T-cell (primary cell): ENCODE results near the gene P4HB. TPM values are rescaled to one million over a fixed set of nuclear protein-coding genes. Genes with fewer than 3 reads are reported as not detected.

ENCODE experiments used
- ATAC-seq, 4 experiments: fragments of 200-7000 bp in 3 of 4; fragments of 150-1000 bp in 1 of 4; cut with Tn5 transposase; replicated peaks in 1 of 4; 1 replicate in 3 of 4; 2 replicates in 1 of 4; pipeline ENCODE4 v1.10.0; 2021; ENCODE audit warnings: moderate library complexity in 3 of 4, mild to moderate bottlenecking in 2 of 4, moderate number of reproducible peaks in 1 of 4
- CTCF ChIA-PET, 2 donors: fragments of 300-600 bp; sonication (Branson Sonifier 250); formaldehyde crosslinking; loops; one replicate each; lab custom pipeline; 2022; ENCODE audit warnings: antibody characterized with exemption in 2 of 2; lab: Charles Lee
- POLR2A ChIA-PET, 2 donors: fragments of 300-600 bp; sonication (Branson Sonifier 250); formaldehyde crosslinking; loops; one replicate each; lab custom pipeline; 2022; ENCODE audit warnings: antibody characterized with exemption in 2 of 2; lab: Charles Lee
- DNase-seq, 35 experiments: peaks; one replicate each; pipeline versions ENCODE4 v3.0.0 to v3.0.0-alpha.2; 2013 to 2023
- H3K27ac ChIP-seq: one replicate; pipeline ENCODE4 v1.5.1; 2013; ENCODE audit warnings: low read length
- H3K27me3 ChIP-seq, 2 experiments: replicated peaks in 1 of 2; 1 replicate in 1 of 2; 2 replicates in 1 of 2; pipeline versions ENCODE4 v1.6.1 to v1.7.0; 2013; ENCODE audit warnings: low read length in 1 of 2, mixed read lengths in 1 of 2; ENCODE audit not compliant: control insufficient read depth in 2 of 2, insufficient read depth in 2 of 2; ENCODE audit errors: extremely low read depth in 1 of 2
- H3K36me3 ChIP-seq, 2 donors: 1 replicate in 1 of 2; 2 replicates in 1 of 2; pipeline versions ENCODE4 v1.6.1 to v1.7.0; 2013; ENCODE audit warnings: low read length in 1 of 2; ENCODE audit not compliant: control insufficient read depth in 2 of 2, insufficient read depth in 1 of 2; ENCODE audit errors: extremely low read depth in 1 of 2
- H3K4me1 ChIP-seq, 2 experiments: 1 replicate in 1 of 2; 2 replicates in 1 of 2; pipeline versions ENCODE4 v1.6.1 to v1.7.0; 2013; ENCODE audit warnings: low read length in 2 of 2, mixed read lengths in 1 of 2; ENCODE audit not compliant: insufficient read depth in 2 of 2, control insufficient read depth in 1 of 2; ENCODE audit errors: extremely low read depth in 1 of 2
- H3K4me3 ChIP-seq, 2 donors: 1 replicate in 1 of 2; 2 replicates in 1 of 2; pipeline versions ENCODE4 v1.5.1 to v1.7.0; 2013; ENCODE audit warnings: mild to moderate bottlenecking in 2 of 2, low read length in 1 of 2, moderate library complexity in 1 of 2; ENCODE audit not compliant: control insufficient read depth in 1 of 2; ENCODE audit errors: extremely low read depth in 1 of 2
- H3K9me3 ChIP-seq: 2 replicates; pipeline ENCODE4 v1.7.0; 2013
- H3K27ac Mint-ChIP-seq, 2 donors: one replicate each; pipeline ENCODE4 v1.8.0; 2020 to 2021; ENCODE audit warnings: mild to moderate bottlenecking in 2 of 2, mixed read lengths in 2 of 2
- H3K27me3 Mint-ChIP-seq, 2 donors: one replicate each; pipeline ENCODE4 v1.8.0; 2021 to 2022; ENCODE audit warnings: mixed read lengths in 2 of 2
- H3K36me3 Mint-ChIP-seq: one replicate; pipeline ENCODE4 v1.8.0; 2021; ENCODE audit warnings: mixed read lengths
- H3K4me1 Mint-ChIP-seq, 3 donors: one replicate each; pipeline ENCODE4 v1.8.0; 2020 to 2022; ENCODE audit warnings: mixed read lengths in 3 of 3, mild to moderate bottlenecking in 1 of 3
- H3K4me3 Mint-ChIP-seq, 3 donors: one replicate each; pipeline ENCODE4 v1.8.0; 2020 to 2022; ENCODE audit warnings: mild to moderate bottlenecking in 3 of 3, mixed read lengths in 3 of 3, moderate library complexity in 3 of 3
- H3K9me3 Mint-ChIP-seq, 3 donors: one replicate each; pipeline ENCODE4 v1.8.0; 2020 to 2022; ENCODE audit warnings: mixed read lengths in 3 of 3
- WGBS: methylation state at CpG from one replicate; pipeline ENCODE4 v1.1.5; 2013; ENCODE audit warnings: missing lambda C conversion rate; ENCODE audit not compliant: insufficient coverage; 5-methylcytosine and 5-hydroxymethylcytosine counted together
- total RNA-seq, 35 experiments: library from RNA in 6 of 35; stranded (reverse) in 6 of 35; fragments of 120-200 nt in 1 of 35; gene quantifications; one replicate each; pipeline versions ENCODE4 v1.2.1 to v1.2.4 and lab custom pipeline; 2013 to 2026

P4HB gene
- total RNA-seq, 5 donors from 2014 or later (not counting 1 experiment from before 2014, with no cell fraction given) = 228 to 324 (median 269) TPM

DNA sequence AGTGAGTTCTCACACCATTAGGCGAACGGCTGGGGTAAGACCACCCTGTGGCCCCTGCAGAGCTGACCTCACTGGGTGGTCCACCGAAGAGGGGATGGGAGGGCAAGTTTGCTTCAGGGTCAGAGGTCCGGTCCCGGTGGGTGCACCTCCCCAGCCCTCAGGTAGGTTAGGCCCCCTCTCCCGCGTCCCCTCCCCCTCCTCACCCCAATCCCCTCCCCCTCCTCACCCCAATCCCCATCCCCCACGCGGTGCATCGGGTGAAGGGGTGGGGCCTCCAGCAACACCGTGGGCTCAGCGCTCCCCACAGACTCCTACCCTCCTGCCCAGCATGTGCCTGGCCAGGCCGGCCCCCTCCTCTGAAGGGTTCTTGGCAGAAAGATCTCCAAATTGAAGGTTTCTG lies 40.6 kb downstream of the P4HB start:
- ChIA-PET CTCF (no interaction called here), POLR2A (no interaction called here)

DNA sequence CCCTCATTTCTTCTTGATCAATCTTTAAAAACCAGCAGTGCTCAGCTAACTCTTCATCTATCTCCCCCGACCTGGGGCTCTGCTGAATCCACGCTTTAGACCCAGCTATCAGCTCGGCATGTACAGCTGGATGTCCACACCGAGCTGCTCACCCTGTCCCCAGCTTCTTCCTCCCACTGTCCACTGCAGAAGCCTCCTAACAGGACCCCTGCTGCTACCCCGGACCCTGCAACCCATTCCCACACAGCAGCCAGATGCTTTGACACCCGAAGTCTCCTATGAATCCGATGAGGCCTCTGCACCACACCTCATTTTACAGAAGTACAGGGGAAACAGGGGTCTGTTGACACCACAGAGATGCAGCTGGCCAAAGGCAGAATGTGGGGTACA lies 42.6 kb downstream of the P4HB start:
- DNase-seq = no peak
- peaks cover 2 to 32% of the 10 kb centered on the region in 2 experiments for H3K27me3 ChIP-seq
- POLR2A ChIA-PET = no interaction called here

More for the DNA sequence above, 40.6 kb downstream of the P4HB start:
- H3K36me3 Mint-ChIP-seq = peaks cover 3% of the 10 kb centered on the region
- no peak overlapping the region for H3K4me3 ChIP-seq
- no peaks in the 10 kb centered on the region for H3K4me1 ChIP-seq
- H3K4me1 Mint-ChIP-seq = peaks cover 0 to 2% (median 0%) of the 10 kb centered on the region in 3 donors
- H3K9me3 ChIP-seq = no peaks in the 10 kb centered on the region
- H3K4me3 Mint-ChIP-seq = no peak overlapping the region
- peaks cover 12 to 19% of the 10 kb centered on the region in 2 donors for H3K36me3 ChIP-seq
- H3K27me3 Mint-ChIP-seq = peaks cover 0 to 3% of the 10 kb centered on the region in 2 donors
- H3K9me3 Mint-ChIP-seq = no peaks in the 10 kb centered on the region
- H3K27me3 ChIP-seq = peaks cover 2 to 25% of the 10 kb centered on the region in 2 experiments
- no peak overlapping the region for H3K27ac ChIP-seq
- ATAC-seq = no peak
- DNase-seq = no peak
- no peak overlapping the region for H3K27ac Mint-ChIP-seq
- WGBS = 55% methylated on average over 4 of the region's 13 CpGs

DNA sequence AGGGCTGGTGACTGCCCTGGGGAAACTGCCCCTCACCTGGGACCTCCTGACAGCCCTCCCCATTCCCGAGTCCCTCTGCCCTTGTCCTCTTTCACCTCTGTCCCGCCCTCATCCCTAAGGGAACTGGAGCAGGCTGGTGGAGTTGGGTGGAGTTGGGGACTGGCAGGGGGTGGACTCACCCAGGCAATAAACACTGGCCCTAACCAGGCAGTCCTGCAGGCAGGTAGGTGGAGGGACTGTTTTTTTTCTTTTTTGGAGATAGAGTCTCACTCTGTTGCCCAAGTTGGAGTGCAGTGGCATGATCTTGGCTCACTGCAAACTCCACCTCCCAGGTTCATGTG lies 44.7 kb downstream of the P4HB start:
- WGBS = no CpG with 5 or more reads among the region's 2 CpGs
- H3K9me3 ChIP-seq = no peaks in the 10 kb centered on the region
- ChIA-PET CTCF (no interaction called here), POLR2A (no interaction called here)
- no peak overlapping the region for H3K27ac Mint-ChIP-seq
- peaks cover 0 to 3% of the 10 kb centered on the region in 2 donors for H3K27me3 Mint-ChIP-seq
- no peak overlapping the region for H3K27ac ChIP-seq
- no peak overlapping the region for H3K4me3 Mint-ChIP-seq
- no peaks in the 10 kb centered on the region for H3K9me3 Mint-ChIP-seq
- no peaks in the 10 kb centered on the region for H3K4me1 Mint-ChIP-seq
- H3K36me3 Mint-ChIP-seq = no peaks in the 10 kb centered on the region
- no peaks in the 10 kb centered on the region for H3K36me3 ChIP-seq
- H3K4me1 ChIP-seq = no peaks in the 10 kb centered on the region
- H3K27me3 ChIP-seq = peaks cover 2 to 48% of the 10 kb centered on the region in 2 experiments
- DNase-seq (no peak), ATAC-seq (no peak)
- no peak overlapping the region for H3K4me3 ChIP-seq

More for the DNA sequence above, 42.6 kb downstream of the P4HB start:
- H3K9me3 Mint-ChIP-seq = no peaks in the 10 kb centered on the region
- Histone ChIP-seq H3K27ac (no peak overlapping the region), H3K36me3 (peaks cover 0 to 11% of the 10 kb centered on the region in 2 donors), H3K4me1 (no peaks in the 10 kb centered on the region), H3K9me3 (no peaks in the 10 kb centered on the region), H3K4me3 (no peak overlapping the region)
- H3K36me3 Mint-ChIP-seq = peaks cover 3% of the 10 kb centered on the region
- no peak overlapping the region for H3K27ac Mint-ChIP-seq
- no peak for ATAC-seq
- no peak overlapping the region for H3K4me3 Mint-ChIP-seq
- H3K27me3 Mint-ChIP-seq = peaks cover 0 to 3% of the 10 kb centered on the region in 2 donors
- peaks cover 0 to 2% (median 0%) of the 10 kb centered on the region in 3 donors for H3K4me1 Mint-ChIP-seq
- CTCF ChIA-PET = no interaction called here
- 60% methylated on average over 4 of the region's 7 CpGs for WGBS

DNA sequence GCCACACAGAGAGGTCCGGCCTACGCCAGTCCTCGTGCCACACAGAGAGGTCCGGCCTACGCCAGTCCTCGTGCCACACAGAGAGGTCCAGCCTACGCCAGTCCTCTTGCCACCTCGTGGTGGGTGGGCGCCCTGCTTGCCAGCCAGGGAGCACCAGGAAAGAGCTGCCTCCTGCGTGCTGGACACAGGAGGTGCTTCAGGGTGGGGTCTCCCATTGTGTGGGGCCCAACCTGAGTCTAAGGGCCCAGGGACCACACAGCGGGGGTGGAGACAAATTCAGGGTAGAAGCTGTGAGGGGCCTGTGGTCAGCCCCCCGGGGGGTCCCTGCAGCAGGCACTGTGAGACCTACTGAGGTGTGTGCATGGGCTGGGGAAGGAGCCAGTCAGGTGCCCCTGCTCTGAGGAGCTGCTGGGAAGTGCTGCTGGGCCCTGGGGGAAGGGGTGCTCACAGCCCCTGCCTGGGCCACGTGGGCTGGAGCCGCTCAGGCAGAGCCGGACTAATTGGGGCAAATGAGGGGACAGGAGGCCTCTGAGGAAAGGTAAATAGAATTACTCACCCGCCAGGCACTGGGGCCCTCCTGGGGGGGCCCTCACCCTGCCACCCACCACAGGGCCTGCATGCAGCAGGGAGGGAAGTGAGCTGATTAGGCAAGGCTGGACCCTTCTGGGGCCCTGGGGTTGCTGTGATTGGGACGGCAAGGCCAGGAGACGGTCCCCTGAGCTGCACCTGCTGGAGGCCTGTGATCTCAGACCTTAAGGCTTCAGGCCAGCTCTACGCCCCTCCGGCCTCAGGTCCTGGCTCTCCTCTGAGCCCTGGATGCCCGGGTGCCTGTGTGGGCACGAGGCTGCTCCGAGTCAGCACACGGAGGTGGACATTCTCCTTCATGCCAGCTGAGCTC lies 45.3 kb downstream of the P4HB start:
- CTCF ChIA-PET = no interaction called here
- no peaks in the 10 kb centered on the region for H3K9me3 ChIP-seq
- Mint-ChIP-seq H3K27me3 (peaks cover 5 to 8% of the 10 kb centered on the region in 2 donors), H3K27ac (no peak overlapping the region), H3K9me3 (no peaks in the 10 kb centered on the region), H3K4me3 (no peak overlapping the region), H3K4me1 (no peaks in the 10 kb centered on the region), H3K36me3 (no peaks in the 10 kb centered on the region)
- no peak overlapping the region for H3K4me3 ChIP-seq
- H3K4me1 ChIP-seq = no peaks in the 10 kb centered on the region
- WGBS = 81% methylated on average over 15 of the region's 24 CpGs
- no peaks in the 10 kb centered on the region for H3K36me3 ChIP-seq
- no peak for ATAC-seq
- H3K27me3 ChIP-seq = peaks cover 2 to 52% of the 10 kb centered on the region in 2 experiments
- no peak overlapping the region for H3K27ac ChIP-seq
- POLR2A ChIA-PET = no interaction called here
- DNase-seq = no peak

DNA sequence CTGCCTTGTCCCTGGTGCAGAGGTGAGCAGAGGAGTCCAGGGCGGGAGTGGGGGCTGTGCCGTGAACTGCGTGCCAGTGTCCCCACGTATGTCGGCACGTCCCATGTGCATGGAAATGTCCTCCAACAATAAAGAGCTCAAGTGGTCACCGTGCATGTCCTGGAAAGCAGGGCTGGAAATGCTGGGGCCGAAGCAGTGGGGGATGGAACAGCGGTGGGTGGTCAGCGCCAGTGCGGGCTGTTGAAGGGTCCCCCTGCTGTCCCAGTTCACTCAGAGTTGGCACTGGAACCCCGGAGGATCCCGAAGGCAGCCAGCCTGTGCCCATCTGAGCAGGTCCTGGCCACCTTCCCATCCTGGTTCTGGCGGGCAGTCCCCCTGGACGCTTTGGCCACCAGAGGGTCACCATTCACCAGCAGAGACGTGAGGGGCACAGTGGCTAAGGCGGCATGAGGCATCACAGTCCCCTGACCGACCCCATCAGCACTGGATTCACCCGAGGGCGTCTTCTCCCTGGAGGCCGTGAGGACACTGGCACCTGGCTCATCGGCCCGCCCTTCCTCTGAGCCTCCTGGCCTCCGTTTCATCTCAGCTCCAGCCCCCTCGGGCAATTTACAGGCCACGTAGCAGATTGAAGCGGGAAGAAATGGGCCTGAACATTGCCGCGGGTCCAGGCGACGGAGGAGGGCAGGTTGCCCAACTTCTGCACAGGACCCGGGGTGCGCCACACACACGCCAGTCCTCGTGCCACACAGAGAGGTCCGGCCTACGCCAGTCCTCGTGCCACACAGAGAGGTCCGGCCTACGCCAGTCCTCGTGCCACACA lies 46.3 kb downstream of the P4HB start:
- no peaks in the 10 kb centered on the region for H3K4me1 Mint-ChIP-seq
- POLR2A ChIA-PET = no interaction called here

DNA sequence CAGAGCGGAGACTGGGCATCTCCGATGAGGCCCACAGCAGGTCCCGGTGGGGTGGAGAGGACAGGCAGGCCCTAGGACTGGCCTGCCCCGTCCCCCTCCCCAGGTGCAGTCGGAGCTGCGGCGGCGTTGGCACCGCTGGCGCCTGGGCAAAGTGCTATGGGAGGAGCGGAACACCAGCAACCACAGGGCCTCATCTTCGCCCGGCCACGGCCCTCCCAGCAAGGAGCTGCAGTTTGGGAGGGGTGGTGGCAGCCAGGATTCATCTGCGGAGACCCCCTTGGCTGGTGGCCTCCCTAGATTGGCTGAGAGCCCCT lies 47.0 kb downstream of the P4HB start:
- CTCF ChIA-PET = no interaction called here
- H3K4me1 ChIP-seq = no peaks in the 10 kb centered on the region
- 92% methylated on average over 10 of the region's 15 CpGs for WGBS
- H3K36me3 ChIP-seq = no peaks in the 10 kb centered on the region
- no peak overlapping the region for H3K27ac Mint-ChIP-seq
- H3K9me3 Mint-ChIP-seq = no peaks in the 10 kb centered on the region
- H3K4me3 Mint-ChIP-seq = no peak overlapping the region
- DNase-seq (no peak), ATAC-seq (no peak)
- peaks cover 16 to 20% of the 10 kb centered on the region in 2 donors for H3K27me3 Mint-ChIP-seq
- H3K27me3 ChIP-seq = peaks cover 0 to 60% of the 10 kb centered on the region in 2 experiments
- no peak overlapping the region for H3K4me3 ChIP-seq
- no peaks in the 10 kb centered on the region for H3K4me1 Mint-ChIP-seq
- POLR2A ChIA-PET = no interaction called here
- no peaks in the 10 kb centered on the region for H3K36me3 Mint-ChIP-seq
- no peak overlapping the region for H3K27ac ChIP-seq
- no peaks in the 10 kb centered on the region for H3K9me3 ChIP-seq

More for the DNA sequence above, 46.3 kb downstream of the P4HB start:
- H3K4me1 ChIP-seq = no peaks in the 10 kb centered on the region
- H3K4me3 ChIP-seq = no peak overlapping the region
- no peak overlapping the region for H3K27ac ChIP-seq
- CTCF ChIA-PET = no interaction called here
- Mint-ChIP-seq H3K27ac (no peak overlapping the region), H3K4me3 (no peak overlapping the region), H3K9me3 (no peaks in the 10 kb centered on the region), H3K36me3 (no peaks in the 10 kb centered on the region), H3K27me3 (peaks cover 12 to 17% of the 10 kb centered on the region in 2 donors)
- ATAC-seq (no peak), DNase-seq (no peak)
- H3K36me3 ChIP-seq = no peaks in the 10 kb centered on the region
- H3K27me3 ChIP-seq = peaks cover 0 to 55% of the 10 kb centered on the region in 2 experiments
- no peaks in the 10 kb centered on the region for H3K9me3 ChIP-seq
- 88% methylated on average over 31 of the region's 41 CpGs for WGBS
